Prostate gland (tissue), 2 donors: ENCODE measurements around the gene SCN3A.

Experiments used
- POLR2A ChIP-seq: fragments of 450-650 bp; IDR thresholded peaks from one replicate; pipeline ENCODE4 v1.6.1; 2016; ENCODE audit warnings: antibody characterized with exemption, mild to moderate bottlenecking
- POLR2AphosphoS5 ChIP-seq: sonication (generic); formaldehyde crosslinking; IDR thresholded peaks from one replicate; pipeline ENCODE4 v1.6.1; 2017; ENCODE audit warnings: antibody characterized with exemption
- TF ChIP-seq, protein P1 (sequence below), 4 experiments: fragments of 200-600 bp in 2 of 4; fragments of 450-650 bp in 2 of 4; sonication (generic) in 2 of 4; IDR thresholded peaks; 1 replicate in 3 of 4; 2 replicates in 1 of 4; pipeline ENCODE4 v1.5.1; 2016 to 2019; ENCODE audit warnings: antibody characterized with exemption in 4 of 4, mild to moderate bottlenecking in 2 of 4, moderate library complexity in 2 of 4

GRCh38 chr2:165087933-165088901 is 115.6 kb downstream of the SCN3A start:
- TF ChIP-seq, protein P1, sequence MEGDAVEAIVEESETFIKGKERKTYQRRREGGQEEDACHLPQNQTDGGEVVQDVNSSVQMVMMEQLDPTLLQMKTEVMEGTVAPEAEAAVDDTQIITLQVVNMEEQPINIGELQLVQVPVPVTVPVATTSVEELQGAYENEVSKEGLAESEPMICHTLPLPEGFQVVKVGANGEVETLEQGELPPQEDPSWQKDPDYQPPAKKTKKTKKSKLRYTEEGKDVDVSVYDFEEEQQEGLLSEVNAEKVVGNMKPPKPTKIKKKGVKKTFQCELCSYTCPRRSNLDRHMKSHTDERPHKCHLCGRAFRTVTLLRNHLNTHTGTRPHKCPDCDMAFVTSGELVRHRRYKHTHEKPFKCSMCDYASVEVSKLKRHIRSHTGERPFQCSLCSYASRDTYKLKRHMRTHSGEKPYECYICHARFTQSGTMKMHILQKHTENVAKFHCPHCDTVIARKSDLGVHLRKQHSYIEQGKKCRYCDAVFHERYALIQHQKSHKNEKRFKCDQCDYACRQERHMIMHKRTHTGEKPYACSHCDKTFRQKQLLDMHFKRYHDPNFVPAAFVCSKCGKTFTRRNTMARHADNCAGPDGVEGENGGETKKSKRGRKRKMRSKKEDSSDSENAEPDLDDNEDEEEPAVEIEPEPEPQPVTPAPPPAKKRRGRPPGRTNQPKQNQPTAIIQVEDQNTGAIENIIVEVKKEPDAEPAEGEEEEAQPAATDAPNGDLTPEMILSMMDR (IDR thresholded peaks at IDR 0.05), result no peak
- no peak for TF ChIP-seq POLR2AphosphoS5
- TF ChIP-seq POLR2A, result no peak
